HG02678 (cell line): ENCODE results near the gene NPL.
A peak's percentile ranks its signal among the peaks of the same experiment; 100 is the strongest.

ENCODE experiments used
- ATAC-seq: cut with Tn5 transposase; IDR thresholded peaks from one replicate; pipeline ENCODE4 v1.9.1; 2021; ENCODE audit warnings: mild to moderate bottlenecking, moderate library complexity; ENCODE audit not compliant: unreplicated experiment

NPL gene

DNA sequence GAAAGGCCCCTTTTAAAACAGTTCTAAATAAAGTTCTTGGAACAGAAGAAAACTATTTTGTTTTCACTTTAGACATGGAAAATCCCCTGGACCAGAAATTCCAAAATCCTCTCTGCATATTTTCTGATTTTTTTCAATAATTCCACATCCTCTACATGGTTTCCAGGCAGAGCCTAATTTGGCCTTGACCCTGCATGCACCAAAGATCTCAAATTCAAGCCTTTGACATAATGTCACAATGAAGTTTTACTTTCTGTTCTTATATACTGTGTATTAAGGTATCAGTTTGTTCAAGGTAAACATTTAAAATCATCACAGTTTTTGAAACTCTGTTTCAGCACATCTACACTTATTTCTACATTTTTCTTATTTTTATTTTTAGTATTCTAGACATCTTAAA is 12.2 kb upstream of the NPL start:
- no peak for ATAC-seq

DNA sequence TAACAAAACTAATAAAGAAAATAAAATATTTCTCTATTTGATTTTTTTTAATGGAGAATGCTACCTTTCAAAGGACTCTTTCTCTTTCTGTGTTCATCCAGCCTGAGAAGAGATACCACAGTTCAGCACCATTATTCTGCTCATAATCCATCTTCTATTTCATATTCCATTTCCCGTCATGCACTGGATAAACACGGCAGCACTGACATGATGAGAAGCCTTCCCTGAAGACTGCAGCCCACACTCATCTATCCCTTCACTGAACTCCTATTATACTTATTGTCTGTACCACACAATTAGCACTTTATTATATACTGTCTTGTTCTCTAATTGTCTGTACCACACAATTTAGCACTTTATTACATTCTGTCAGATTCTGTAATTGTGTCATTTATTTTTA is 10.7 kb upstream of the NPL start:
- no peak for ATAC-seq

DNA sequence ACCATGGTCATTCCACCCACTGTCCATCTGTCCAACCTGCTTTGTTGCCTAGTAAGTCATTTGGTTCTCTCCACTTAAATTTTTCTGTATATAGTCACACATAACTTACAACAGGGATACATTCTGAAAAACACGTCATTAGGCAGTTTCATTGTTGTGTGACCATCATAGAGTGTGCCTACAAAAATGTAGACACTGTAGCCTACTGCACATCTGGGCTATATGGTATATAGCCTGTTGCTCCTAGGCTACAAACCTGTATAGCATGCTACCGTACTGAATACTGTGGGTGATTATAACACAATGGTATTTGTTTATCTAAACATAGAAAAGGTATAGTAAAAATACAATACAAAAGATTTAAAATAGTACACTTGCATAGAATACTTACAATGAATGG is 10.0 kb upstream of the NPL start:
- ATAC-seq, result no peak

DNA sequence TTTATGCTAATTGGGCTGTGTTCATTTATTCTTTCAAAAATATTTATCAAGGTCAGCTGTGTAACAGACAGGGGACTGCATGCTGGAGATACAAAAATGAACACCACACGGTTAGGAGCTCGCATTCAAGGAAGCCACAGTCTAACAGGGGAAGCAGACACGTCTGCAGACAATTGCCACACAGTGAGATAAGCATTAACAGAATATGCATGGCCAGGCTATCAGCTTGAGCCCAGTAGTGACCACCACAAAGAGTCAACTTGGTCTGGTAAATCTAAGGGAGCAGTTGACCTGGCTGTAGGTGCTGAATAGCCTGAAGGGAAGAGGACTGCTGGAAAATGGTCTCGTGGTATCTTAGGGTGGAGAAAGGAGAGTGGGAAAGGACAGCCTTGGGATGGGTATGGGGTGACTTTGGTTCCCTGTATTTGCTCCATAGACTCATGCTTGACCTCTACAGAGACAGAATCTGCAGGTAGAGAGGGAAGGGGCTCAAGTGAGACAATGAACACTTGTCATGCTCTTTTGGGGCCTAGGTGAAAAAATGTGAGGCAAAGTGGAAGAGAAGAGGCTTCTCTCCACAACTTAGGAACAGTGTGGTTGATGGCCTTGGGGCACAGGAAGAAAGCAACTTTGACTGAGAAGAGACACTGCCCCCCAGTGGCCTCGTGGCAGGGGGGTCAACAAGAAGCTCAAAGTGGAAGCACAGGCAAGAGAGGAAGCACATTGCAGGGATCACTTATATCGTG is 7.6 kb upstream of the NPL start:
- ATAC-seq, result peak; percentile 65

DNA sequence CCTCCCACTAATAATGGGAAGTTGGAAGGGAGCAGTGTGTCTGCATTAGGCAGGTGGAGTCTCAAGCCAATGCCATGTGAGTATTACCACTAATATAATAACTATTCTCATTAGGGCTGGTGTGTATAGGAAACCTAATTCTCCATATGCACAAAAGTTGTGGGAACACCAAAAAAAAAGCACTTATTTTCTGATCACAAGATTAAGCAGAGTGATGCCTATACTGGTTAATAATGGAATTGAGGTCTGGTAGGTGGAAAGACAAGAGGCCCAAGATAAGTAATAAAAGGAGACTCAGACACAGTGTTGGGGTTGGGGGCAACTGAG is 7.0 kb upstream of the NPL start:
- no peak for ATAC-seq

DNA sequence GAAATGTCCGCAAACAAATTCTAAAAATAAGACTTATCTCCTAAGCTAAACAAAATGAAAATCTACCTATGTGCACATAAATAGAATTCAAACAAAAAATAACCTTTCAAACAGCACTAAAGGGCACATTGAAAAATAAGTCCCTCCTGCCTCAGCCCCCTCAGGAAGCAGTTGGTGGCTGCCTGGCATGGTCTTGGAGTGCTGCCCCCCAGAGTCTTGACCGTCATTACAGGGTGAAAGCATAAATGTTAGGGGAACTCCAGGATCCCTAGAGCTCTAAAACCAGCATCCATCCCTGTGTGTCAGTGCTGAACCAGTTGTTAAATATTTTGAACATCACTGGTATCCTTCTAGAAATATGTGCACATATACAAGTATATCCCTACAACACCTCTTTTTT is 6.5 kb upstream of the NPL start:
- ATAC-seq, result no peak

DNA sequence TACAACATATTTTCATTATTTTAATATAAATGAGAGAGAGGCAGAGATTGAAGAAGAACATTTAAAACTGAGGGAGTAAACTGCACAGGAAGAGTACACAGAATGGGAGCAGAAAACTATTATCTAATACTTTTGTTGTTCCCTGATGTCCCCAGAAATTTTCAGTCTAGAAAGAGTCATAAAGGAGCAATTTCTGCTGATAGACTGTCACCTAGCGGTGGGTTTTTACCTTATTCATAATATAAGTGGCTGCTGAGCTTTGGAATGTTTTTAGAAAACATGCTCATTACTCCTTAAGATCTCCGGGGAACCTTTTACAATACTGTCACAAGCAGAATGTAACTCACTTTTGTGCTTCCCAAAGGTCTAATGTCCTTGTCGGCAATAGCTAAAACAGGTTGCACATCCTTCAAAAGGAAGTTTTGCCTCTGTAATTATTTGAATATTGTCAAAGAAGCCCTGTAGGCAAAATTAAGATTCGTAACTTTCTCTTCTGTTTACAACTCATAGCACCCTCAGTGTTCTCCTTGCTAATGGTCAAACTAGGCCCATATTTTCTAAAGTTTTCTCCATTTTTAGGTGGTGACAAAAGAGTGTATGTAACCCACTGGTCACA is 4.9 kb upstream of the NPL start:
- ATAC-seq, result no peak

DNA sequence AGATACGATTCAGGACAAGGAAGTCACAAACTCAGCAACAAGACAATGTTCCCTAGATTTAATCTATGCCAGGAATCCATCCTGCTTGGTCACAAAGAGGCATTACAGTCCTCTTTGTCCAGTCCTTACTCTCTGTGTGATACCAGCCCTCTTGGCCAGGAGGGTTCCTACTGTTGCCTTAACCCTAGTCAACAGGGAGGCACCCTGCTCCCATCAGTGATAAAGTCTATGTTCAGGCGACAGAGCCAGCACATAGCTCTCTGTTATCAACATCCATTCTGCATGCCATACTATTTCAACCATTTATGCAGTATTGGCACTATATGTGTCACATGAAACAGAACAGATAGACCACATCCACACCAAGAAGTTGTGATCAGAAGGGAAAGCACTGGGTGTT is 4.4 kb upstream of the NPL start:
- no peak for ATAC-seq

DNA sequence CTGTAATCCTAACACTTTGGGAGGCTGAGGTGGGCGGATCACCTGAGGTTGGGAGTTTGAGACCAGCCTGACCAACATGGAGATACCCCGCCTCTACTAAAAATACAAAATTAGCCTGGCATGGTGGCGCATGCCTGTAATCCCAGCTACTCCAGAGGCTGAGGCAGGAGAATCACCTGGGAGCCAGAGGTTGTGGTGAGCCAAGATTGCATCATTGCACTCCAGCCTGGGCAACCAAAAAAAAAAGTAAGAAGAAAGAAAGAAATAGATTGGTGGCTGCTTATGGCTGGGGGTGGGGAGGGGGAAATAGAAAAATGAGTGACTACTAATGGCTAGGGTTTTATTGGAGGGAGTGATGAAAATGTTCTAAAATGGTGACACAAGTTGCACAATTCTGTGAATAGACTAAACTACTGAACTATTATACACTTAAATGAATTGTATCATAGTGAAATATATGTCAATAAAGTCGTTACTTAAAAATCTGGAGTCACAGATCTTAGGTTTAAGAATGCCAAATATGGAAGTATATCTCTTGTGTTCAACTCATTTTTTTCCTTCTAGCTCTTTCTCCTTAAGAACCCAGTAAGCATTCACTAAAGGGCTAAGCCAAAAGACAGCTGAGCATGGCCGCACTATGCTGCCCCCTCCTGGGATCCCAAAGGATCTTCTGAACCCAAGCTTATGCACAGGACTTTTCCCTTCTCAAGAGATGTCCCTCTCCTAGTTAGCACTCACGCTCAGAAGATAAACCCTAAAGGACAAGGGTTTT is 3.2 kb upstream of the NPL start:
- no peak for ATAC-seq

DNA sequence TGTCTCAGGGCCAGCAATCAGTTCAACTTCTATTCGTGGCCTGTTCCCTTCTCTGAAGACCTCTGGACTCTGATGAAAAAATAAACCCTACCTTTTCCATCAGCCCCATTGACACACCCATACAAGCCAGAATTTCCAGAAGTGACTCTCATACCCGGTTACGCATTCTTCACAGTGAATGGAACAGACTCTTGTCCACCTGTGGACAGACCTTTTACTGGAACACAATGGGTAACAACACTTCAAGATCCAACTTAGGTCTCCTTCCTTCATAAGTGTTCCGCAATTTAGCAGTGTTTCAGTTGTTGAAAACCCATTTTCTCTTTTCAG is 2.6 kb upstream of the NPL start:
- ATAC-seq, result no peak

DNA sequence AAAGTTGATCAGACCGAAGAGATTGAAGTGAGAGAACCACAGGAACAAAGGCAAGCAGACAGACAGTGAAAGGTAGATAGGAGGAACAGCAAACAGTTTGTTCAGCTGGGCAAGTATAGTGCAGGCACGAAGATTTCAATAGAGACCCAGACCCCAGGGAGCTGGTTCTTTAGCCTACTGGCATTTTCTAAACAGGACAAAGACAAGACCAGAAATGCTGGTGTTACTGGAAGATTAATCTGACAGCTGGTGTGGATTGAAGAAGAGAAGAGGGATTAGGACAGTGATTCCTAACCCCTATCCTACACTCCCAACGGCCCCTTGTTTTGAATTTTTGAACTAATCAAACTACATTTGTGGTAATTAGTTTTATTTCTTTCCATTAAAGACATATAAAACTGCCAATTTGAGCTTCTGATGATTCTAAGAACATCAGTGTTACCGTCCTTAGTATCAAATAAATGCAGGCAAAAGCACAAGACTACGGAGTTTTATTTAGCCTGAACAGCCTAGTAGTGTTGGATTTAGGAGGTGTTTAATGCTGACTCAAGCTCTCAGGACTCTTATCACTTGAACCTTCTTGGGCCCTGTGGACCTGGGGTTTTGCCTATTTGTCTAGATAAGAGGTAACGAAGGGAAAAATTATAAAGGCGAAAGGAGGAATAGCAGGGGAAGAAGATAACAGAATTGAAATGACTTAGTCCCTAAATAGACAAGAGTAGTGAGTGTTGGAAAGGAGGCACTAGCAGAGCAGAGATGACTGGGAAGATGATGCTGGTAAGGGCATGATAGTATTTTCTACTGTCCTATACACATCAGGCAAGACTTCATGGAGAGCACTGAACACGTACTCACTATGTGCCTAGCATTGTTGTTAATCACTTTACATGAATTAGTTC is 2.0 kb downstream of the NPL start:
- ATAC-seq, result no peak

DNA sequence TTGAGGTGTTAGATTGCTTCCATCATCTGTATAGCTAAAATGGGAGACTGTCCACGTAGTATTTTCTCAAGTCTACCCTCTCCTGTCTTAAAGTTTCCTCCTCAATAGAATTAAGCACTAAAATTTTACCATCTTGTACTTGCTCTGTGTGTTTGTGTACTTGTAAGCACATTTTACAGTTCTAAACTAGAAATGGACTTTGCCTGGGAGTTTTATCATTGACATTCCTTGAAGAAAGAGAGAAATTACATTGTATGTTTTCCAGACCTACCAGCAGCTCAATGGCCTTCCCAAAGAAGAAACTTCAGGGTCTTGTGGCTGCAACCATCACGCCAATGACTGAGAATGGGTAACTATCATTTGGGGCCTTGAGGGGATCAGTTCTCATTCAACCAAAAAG is 4.5 kb downstream of the NPL start:
- ATAC-seq, result no peak

DNA sequence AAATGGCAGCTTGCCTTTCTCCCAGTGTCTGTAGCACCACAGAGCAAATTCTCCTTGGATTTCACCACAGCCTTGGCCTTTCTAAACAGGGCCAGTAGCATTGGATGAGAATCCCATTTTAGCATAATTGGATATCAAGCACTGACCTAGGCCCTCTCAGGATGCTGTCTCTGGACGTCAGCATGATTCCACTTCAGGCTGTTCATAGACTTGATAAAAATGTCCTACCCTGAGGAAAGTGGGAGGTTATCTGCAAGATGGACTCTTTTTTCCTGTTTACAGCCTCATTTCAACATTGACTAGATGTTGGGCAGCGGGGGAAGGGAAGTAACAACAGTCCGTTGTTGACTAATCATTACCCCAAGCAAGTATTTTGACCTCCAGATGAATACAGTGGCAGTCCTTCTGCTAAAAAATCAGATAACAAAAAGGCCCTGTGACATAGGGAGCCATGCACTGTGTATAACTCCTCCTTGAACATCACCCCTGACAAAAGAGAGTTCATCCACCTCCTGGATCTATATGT is 5.2 kb downstream of the NPL start:
- no peak for ATAC-seq

DNA sequence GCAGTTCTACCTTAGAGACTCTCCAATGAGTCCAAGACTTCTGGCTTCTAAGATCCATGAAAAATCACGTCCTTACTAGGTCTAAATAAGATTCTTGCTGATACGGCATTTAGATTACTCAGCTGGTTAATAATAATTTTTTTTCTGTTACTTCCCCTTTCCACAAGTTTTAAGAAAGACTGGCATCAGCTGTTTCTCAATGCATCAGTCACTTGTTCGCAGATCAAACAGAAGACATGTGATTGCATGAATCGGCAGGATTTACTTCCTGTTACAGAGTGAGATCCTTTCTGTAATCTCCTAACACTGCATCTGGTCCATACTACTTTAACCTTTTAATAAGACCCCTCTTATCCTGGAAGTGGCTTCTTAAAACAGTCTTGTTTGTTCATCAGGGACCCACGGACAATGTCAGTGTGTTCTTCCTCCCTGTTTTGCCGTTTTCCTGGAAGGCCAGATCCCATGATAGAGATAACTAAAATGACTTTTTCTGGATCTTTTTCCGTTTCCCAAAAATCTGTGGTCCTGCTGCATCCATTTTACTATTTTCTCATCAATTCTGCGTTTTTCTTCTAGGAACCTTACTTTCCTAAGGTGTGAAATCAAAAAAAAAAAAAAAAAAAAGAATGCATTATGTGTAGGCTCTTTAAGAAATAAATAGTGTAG is 6.1 kb downstream of the NPL start:
- ATAC-seq, result no peak

DNA sequence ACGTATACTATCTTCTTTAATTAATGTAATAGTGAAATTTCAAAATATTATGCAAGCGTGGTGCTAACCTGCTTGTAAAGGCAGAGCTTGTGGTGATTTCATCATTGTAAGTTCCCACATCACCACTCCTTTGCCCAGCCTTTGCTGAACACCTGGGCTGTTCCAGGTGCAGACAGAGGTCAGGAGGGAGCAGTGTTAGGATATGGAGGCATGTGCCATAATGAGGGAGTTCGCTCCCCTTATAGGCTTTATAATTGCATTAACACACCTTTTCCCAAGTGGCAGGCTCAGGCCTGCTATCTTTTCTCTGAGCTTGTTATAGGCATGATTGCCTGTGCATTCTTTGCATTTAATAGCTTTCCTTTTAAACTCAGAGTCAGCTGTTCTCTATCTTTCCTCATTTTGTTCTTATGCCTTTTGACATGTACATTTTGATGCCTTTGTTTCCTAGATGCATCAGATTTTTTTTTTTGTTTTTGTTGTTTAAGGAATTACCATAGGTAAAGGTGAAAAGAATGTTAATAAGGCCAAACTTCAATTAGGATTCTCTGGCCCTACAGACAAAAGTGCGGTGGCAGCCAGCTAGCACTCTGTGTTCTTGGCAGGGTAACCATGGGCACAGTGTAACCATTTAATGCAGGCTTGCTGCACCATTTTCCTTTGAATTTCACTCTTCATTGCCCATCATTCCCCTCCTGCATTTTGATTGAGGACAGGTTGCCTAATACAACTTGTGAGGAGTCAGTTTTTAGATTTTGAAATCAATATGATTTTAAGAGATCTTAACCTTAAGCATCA is 12.6 kb downstream of the NPL start:
- no peak for ATAC-seq

DNA sequence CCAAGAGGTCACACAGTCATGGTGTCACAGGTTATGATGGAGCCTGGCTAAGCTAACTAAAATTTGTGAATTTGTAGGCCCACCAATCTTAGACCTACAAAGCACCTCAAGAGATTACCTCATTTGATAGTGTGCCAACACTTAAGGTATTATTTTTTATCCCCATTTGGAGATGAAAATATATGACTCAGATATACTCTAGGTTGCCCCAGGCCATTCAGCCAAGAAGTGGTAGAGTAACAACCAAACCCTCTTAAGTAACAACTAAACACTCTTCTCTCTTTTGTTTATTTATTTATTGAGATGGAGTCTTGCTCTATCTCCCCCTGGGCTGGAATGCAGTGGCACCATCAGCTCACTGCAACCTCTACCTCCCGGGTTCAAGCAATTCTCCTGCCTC is 14.3 kb downstream of the NPL start:
- no peak for ATAC-seq

DNA sequence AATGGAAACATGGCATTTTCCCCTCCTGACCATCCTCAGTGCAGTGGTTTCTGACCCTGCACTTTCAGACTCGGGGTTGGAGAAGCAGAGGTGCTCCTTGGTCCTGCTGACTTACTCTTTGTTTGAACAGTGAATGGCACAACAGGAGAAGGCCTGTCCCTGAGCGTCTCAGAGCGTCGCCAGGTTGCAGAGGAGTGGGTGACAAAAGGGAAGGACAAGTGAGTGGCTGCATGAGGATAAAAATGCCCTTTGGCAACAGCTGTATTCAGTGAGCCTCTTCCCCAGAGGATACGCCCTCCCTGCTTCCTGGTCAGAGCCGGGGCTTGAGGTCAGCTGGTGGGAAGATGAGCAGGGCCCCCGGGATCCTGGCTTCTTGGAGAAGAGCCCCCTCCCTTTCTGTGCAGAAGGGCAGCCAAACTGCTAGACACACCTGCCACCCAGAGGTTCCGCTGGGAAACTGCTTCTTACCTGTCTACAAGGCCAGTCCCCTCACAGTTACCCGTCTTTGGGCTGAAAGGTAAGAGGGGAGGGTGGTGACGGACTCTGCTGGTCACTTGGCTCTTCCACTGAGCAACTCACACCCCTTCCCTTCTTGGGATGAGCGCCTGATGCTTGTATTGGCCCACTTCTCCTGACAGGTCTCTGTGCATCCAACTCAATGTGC is 16.6 kb downstream of the NPL start:
- no peak for ATAC-seq

DNA sequence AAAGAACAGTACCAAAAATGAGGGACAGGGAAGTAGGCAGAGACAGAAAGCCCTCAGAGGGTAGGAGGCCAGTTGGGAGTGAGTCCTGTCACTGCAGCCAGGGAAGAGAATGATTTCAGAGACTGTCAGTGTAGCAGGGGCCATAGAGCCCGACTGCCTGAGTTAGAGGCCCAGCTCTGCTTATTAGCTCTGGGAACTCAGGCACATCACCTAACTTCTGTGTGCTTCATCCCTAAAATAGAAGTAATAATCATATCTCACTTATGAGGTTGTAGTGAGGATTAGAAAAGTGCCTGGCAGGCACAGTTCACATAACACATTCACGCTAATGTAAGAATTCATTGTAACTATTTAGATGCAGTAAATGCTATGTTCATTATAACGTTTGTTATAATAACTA is 18.3 kb downstream of the NPL start:
- ATAC-seq, result no peak

DNA sequence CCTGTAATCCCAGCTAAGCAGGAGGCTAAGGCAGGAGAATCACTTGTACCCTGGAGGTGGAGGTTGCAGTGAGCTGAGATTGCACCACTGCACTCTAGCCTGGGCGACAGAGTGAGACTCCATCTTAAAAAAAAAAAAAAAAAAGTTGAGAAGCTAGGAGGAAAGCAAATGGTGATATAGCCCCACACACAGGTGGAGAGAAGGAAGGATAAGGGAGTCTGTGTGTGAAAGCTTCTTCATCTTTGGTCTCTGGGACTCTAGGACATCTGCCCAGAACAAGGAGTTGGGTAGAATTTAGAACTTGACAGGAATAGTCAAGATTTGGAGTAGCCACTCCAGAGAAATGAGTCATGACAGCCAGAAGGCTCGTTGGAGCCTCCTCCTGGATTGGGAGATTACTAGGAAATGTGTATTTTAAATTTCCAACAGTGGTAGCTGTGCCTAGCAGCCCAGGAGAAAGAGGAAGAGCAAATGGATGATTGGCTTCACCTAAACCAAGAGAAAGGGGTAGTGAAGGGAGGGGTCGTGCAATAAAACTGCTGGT is 19.9 kb downstream of the NPL start:
- no peak for ATAC-seq
